ENCODE measurements around the gene KCNG4.
"Not testable (repeated sequence)": the region's sequence is repeated elsewhere in the genome, so short reads cannot be mapped to it uniquely, and the experiment has no call there.

KCNG4 gene

DNA sequence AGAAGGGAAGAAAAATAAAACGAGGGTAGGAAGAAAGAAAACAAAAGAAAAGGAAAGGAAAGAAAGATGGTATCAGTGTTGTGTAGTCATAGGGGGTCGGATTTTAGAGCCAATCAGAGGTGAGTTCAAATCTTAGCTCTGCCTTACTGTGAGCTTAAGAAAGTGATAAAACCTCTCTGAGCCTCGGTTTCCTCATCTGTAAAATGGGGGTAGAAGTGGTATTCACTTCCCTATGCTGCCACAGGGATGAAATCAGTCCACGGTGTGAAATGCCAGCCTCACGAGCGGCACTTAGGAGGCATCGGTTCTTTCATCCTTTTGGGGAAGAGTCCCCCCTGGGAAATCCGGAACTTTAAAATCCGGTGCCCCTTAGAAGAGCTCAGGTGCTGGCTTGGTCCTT, 6.1 kb downstream of the KCNG4 start:
- ATAC-seq (no peak), DNase-seq (no peak)
- Mint-ChIP-seq H3K4me1 (no peaks in the 10 kb centered on the region), H3K4me3 (no peak overlapping the region), H3K27ac (no peak overlapping the region), H3K27me3 (peaks cover 7% of the 10 kb centered on the region), H3K36me3 (ENCODE audit: low read depth) (no peaks in the 10 kb centered on the region), H3K9me3 (no peaks in the 10 kb centered on the region)

DNA sequence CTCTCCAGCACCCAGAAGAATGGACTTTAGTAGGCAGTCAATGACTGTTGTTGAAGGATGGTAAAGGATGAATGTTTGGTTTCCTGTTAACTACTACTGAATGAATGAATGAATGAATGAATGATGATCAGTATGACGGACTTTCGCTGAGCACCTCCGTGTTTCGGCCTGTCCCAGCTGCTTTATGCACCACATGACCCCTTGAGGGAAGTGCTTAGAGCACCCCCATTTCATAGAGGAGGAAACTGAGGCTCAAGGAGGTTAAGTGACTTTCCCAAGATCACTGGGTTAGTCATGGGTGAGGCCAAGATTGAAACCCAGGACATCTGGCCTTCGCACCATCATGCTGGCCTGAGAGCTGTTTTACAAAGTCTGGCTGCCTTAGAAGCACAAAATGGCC, 6.8 kb downstream of the KCNG4 start:
- no peak for DNase-seq
- no peak for ATAC-seq
- H3K4me3 Mint-ChIP-seq = no peak overlapping the region
- no peaks in the 10 kb centered on the region for H3K9me3 Mint-ChIP-seq
- no peaks in the 10 kb centered on the region for H3K36me3 Mint-ChIP-seq (ENCODE audit: low read depth)
- peaks cover 7% of the 10 kb centered on the region for H3K27me3 Mint-ChIP-seq
- no peak overlapping the region for H3K27ac Mint-ChIP-seq
- no peaks in the 10 kb centered on the region for H3K4me1 Mint-ChIP-seq

DNA sequence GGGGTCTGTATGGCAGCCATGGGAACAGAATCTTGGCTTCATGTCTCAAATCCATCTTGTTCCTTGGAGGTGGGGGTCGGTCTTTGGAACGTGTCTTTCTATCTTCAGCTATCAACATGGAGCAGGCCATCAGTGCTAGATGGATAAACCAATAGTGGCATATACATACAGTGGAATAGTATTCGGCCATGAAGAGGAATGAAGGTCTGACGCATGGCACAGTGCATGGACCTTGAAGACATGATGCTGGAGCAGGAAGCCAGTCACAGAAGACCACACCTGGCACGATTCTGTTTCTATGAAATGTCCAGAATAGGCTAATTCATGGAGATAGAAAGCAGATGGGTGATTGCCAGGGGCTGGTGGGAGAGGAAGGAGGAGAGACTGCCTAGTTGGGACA, 7.8 kb downstream of the KCNG4 start:
- no peaks in the 10 kb centered on the region for H3K36me3 Mint-ChIP-seq (ENCODE audit: low read depth)
- ATAC-seq (no peak), DNase-seq (no peak)
- H3K27ac Mint-ChIP-seq = no peak overlapping the region
- no peaks in the 10 kb centered on the region for H3K9me3 Mint-ChIP-seq
- H3K27me3 Mint-ChIP-seq = peaks cover 12% of the 10 kb centered on the region
- H3K4me1 Mint-ChIP-seq = no peaks in the 10 kb centered on the region
- H3K4me3 Mint-ChIP-seq = no peak overlapping the region

DNA sequence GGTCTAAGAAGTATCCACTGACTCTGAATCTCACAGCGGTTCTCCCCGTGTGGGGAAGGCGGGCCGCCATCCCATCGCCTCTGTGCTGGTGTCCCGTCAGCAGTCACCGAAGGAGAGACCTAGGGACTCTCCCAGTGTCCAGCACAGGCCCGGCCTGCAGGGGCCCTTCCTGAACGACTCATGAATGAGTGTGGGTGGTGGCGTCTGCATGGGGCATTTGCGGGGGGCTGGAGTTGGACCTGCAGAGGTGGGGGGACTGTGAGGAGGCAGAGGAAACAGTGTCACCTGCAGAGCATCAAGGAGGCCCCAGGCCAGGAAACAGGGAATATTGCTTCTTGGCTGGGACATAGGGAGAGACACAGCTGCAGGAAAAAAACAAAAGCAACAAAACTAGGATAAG, 10.3 kb downstream of the KCNG4 start:
- ATAC-seq = no peak
- no peaks in the 10 kb centered on the region for H3K36me3 Mint-ChIP-seq (ENCODE audit: low read depth)
- H3K27ac Mint-ChIP-seq = no peak overlapping the region
- H3K9me3 Mint-ChIP-seq = no peaks in the 10 kb centered on the region
- no peak for DNase-seq
- H3K4me3 Mint-ChIP-seq = no peak overlapping the region
- no peaks in the 10 kb centered on the region for H3K4me1 Mint-ChIP-seq
- peaks cover 16% of the 10 kb centered on the region for H3K27me3 Mint-ChIP-seq

DNA sequence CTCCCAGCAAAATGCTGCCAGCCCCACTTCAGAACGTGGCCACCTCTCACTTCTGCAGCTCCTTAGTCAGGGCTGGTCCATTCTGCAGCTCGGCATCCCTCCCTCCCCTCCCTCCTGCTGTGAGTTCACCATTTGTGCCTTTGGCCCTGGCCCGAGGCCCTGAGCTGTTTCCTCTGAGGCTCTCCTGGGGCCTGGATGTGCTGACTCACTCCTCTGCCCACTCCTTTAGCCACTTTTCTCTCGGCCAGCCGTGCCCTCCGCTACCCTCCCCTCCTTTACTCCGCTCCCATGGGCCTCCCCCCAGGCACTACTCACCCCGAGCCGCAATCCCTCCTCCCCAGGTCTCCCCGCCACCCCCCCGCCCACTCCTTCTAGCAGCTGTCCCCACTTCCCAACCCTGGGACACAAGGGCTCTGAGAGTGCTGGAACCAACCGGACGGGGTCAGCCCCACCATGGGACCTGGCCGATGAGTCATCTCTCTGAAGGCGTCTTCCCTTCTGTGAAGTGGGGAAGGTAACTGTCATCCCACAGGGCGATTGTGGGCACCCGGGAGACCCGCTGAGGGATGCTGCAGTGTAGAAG, 11.5 kb downstream of the KCNG4 start:
- ATAC-seq = no peak
- DNase-seq = no peak
- Mint-ChIP-seq H3K27me3 (peaks cover 14% of the 10 kb centered on the region), H3K36me3 (ENCODE audit: low read depth) (no peaks in the 10 kb centered on the region), H3K4me3 (no peak overlapping the region), H3K27ac (no peak overlapping the region), H3K4me1 (no peaks in the 10 kb centered on the region), H3K9me3 (no peaks in the 10 kb centered on the region)

DNA sequence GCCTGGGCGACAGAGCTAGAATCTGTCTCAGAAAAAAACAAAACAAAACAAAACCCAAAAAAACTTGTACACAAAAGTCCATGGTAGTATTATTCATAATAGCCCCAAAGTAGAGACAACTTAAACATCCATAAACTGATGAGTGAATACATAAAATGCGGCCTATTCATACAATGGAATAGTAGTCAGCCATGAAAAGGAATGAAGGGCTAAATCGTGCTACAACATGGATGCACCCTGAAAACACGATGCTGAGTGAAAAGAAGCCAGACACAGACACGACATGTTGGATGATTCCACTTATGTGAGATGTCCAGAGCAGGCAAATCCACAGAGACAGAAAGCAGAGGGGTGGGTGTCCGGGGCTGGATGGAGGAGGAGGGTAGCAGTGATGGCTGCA, 12.3 kb downstream of the KCNG4 start:
- ATAC-seq = no peak
- H3K4me1 Mint-ChIP-seq = no peaks in the 10 kb centered on the region
- no peaks in the 10 kb centered on the region for H3K36me3 Mint-ChIP-seq (ENCODE audit: low read depth)
- DNase-seq = no peak
- no peak overlapping the region for H3K4me3 Mint-ChIP-seq
- H3K9me3 Mint-ChIP-seq = no peaks in the 10 kb centered on the region
- H3K27me3 Mint-ChIP-seq = peaks cover 14% of the 10 kb centered on the region
- no peak overlapping the region for H3K27ac Mint-ChIP-seq

DNA sequence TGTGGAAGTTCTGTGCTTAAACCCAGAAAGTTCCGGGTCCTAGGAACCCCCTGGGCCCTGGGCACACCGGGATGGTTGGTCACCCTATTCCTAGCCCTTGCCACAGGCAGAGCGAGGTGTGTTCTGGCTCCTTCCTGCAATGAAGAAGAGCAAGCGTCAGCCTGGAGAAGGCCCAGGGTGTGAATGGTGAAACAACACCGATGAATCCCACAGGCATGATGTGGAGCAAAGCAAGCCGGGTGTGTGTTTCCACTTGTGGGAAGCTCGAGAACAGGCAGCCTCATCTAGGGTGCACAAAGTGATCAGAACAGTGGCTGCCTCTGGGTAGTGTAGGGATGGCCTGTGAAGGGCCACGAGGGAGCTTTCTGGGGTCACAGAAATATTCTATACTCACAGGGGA, 13.8 kb downstream of the KCNG4 start:
- Mint-ChIP-seq H3K4me1 (no peaks in the 10 kb centered on the region), H3K36me3 (ENCODE audit: low read depth) (no peaks in the 10 kb centered on the region), H3K27me3 (peaks cover 9% of the 10 kb centered on the region), H3K27ac (no peak overlapping the region), H3K4me3 (no peak overlapping the region), H3K9me3 (no peaks in the 10 kb centered on the region)
- no peak for DNase-seq
- ATAC-seq = no peak

DNA sequence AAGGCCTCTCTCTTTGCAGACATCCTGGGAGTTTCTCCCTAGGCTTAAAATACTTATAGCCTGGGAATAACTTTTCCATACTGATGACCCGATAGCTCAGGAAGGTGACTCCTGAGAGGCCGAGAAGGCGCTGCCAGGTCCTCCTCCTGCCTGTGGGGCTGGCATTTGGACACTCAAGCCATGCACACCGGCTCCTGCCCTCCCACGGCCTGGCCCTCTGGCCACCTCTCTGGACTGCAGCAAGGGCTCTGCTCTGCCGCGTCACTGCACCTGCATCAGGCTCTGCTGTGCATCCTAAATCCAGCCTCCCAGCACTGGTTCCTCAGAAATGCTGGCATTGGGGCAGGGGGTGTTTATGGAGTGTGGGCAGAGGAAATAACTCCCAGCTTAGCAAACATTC, 14.2 kb downstream of the KCNG4 start:
- no peak for ATAC-seq
- Mint-ChIP-seq H3K36me3 (ENCODE audit: low read depth) (no peaks in the 10 kb centered on the region), H3K27ac (no peak overlapping the region), H3K4me3 (no peak overlapping the region), H3K27me3 (peaks cover 9% of the 10 kb centered on the region), H3K9me3 (no peaks in the 10 kb centered on the region), H3K4me1 (no peaks in the 10 kb centered on the region)
- no peak for DNase-seq

DNA sequence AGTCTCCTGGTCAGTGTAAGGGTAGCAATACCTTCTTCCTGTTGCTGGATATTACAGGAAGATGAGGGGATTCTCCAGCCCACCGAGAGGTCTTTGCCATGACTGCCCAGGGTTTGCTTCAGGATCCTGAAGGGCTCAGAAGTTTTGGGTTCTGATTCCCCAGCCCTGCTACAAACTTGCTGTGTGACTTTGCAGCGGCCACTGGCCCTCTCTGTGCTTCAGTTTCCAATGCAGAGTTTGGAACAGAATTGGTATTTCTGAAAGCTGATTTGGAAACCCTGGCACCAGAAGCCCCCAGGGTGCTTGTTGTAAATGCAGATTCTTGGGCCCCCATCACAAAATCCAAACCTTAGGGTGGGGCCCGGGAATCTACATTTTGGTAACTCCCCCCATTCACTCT, 14.7 kb downstream of the KCNG4 start:
- DNase-seq (no peak), ATAC-seq (no peak)
- Mint-ChIP-seq H3K4me3 (no peak overlapping the region), H3K27me3 (peaks cover 9% of the 10 kb centered on the region), H3K36me3 (ENCODE audit: low read depth) (no peaks in the 10 kb centered on the region), H3K4me1 (no peaks in the 10 kb centered on the region), H3K27ac (no peak overlapping the region), H3K9me3 (no peaks in the 10 kb centered on the region)

DNA sequence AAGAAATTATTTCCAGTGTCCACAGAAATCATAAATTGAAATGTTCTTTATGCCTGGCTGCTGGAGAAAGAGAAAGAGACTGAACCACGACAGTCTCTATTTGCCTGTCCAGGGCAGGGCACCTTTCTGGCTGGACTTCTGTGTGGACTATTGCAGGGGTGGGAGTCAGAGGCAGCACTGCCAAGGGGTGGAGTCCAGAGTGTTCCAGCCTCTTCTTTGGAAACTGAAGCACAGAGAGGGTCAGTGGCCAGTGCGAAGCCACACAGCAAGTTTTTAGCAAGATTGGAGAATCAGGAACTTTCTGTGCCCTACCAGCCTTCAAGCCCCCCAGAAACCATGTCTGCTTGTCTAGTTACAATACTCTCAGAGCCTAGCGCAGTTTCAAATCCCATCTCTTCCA, 15.3 kb downstream of the KCNG4 start:
- Mint-ChIP-seq H3K4me3 (no peak overlapping the region), H3K27ac (no peak overlapping the region), H3K9me3 (no peaks in the 10 kb centered on the region), H3K4me1 (no peaks in the 10 kb centered on the region), H3K27me3 (peaks cover 9% of the 10 kb centered on the region), H3K36me3 (ENCODE audit: low read depth) (no peaks in the 10 kb centered on the region)
- DNase-seq = no peak
- ATAC-seq = no peak

DNA sequence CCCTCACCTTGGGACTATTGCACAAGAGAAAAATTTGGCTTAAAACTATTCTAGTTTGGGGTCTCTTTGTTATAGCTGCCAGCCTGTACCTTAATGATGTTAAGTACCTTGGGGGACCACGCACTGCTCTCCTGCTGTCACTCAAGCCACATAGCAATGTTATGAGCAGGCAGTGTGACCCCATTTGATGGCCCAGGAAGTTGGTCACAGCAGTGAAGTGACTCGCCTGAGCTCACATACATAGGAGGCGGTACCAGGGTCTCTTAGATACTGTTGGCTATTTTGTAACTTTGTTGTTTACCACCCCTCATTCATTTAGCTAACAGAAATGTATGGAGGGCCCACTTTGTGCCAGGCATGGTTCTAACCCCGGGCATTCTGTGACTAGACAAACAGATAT, 16.4 kb downstream of the KCNG4 start:
- Mint-ChIP-seq H3K27ac (no peak overlapping the region), H3K9me3 (no peaks in the 10 kb centered on the region)

DNA sequence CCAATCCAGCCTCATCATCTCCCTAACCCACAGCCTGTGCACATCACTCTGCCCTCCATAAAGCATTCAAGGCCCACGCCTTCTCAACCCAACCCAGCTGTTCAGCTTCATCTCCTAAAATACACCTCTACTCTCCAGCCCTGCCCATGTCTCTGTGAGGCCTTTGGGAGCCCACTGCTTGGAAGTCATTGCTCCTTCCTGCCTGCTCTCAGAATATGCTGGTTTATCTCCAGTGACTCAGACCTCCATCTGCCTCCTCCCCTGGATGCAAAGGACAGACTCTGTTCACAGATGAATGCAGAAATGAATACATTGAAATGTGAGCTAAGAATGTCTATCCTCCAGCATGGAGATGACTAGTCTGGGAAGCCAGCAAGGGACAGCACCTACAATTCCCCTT, 19.0 kb downstream of the KCNG4 start:
- Mint-ChIP-seq H3K27me3 (no peaks in the 10 kb centered on the region), H3K4me1 (no peaks in the 10 kb centered on the region), H3K36me3 (ENCODE audit: low read depth) (no peaks in the 10 kb centered on the region), H3K9me3 (no peaks in the 10 kb centered on the region), H3K4me3 (no peak overlapping the region), H3K27ac (no peak overlapping the region)
- ATAC-seq (no peak), DNase-seq (no peak)

More for the DNA sequence above, 16.4 kb downstream of the KCNG4 start:
- H3K27me3 Mint-ChIP-seq = peaks cover 9% of the 10 kb centered on the region
- ATAC-seq = no peak
- no peaks in the 10 kb centered on the region for H3K4me1 Mint-ChIP-seq
- H3K36me3 Mint-ChIP-seq (ENCODE audit: low read depth) = no peaks in the 10 kb centered on the region
- DNase-seq = no peak
- H3K4me3 Mint-ChIP-seq = no peak overlapping the region

DNA sequence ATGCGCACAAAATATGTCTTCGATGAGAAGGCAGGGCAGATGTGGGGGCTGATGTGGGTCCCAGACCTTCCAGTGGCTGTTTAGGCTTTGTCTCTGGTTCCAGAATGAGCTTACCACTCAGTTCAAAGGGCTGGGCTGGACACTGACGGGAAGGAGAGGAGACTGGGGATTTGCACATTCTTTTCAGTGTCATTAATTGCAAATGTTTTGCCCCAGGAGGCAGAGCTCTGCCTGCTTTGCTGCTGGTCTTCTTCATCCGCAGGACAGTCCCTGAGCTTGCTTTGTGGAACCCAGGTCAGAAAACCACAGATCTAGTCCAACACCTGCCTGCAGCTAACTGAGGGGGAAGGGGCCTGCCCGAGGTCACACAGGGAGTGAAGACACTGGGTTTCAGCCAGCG, 20.9 kb downstream of the KCNG4 start:
- Mint-ChIP-seq H3K36me3 (ENCODE audit: low read depth) (no peaks in the 10 kb centered on the region), H3K4me1 (no peaks in the 10 kb centered on the region), H3K4me3 (no peak overlapping the region), H3K9me3 (no peaks in the 10 kb centered on the region), H3K27ac (no peak overlapping the region), H3K27me3 (no peaks in the 10 kb centered on the region)
- DNase-seq (no peak), ATAC-seq (no peak)

DNA sequence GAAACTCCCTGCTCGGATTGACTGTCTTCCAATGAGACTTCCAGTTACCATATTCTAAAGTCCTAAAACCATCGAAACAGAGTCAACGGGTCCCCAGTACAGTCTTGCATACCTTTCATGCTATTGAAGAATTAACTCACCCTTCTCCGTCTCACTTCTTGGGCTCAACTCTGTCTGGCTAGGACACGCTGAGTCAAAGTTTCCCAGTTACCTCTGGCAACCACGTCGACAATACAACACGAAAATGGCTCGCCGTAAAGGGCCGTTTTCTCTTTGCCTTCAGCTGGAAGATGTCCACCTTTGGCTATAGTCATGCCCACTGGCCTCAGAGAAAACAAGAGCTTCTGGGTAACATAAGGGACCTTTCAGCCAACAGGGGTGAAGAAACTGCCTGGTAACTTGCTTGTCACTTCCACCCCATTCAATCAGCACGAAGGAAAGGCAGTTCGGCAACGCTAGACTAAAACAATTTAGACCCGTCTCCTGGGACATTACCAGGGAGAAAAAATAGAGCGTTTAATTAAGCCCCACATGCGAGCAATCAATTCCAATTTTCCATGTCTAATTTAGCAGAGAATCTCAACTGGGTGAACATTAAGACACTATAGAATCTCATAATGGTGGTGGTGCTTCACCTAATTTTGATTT, 21.5 kb downstream of the KCNG4 start:
- no peaks in the 10 kb centered on the region for H3K36me3 Mint-ChIP-seq (ENCODE audit: low read depth)
- no peak overlapping the region for H3K27ac Mint-ChIP-seq
- no peaks in the 10 kb centered on the region for H3K27me3 Mint-ChIP-seq

DNA sequence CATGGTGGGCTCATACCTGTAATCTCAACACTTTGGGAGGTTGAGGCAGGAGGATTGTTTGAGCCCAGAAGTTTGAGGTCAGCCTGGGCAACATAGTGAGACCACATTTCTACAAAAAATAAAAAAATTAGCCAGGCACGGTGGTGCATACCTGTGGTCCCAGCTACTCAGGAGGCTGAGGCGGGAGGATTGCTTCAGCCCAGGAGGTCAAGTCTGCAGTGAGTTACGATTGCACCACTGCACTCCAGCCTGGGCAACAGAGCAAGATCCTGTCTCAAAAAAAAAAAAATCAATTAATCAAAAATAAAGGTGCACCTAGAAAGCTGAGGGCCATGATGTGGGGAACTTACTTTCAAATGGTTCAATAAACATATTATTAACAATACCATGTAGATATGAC, 23.7 kb downstream of the KCNG4 start:
- not testable (repeated sequence) for ATAC-seq; H3K4me3 Mint-ChIP-seq; H3K9me3 Mint-ChIP-seq; H3K27me3 Mint-ChIP-seq; H3K36me3 Mint-ChIP-seq (ENCODE audit: low read depth); DNase-seq; H3K27ac Mint-ChIP-seq; H3K4me1 Mint-ChIP-seq

More for the DNA sequence above, 21.5 kb downstream of the KCNG4 start:
- H3K4me1 Mint-ChIP-seq = no peaks in the 10 kb centered on the region
- DNase-seq = no peak
- H3K9me3 Mint-ChIP-seq = no peaks in the 10 kb centered on the region
- no peak overlapping the region for H3K4me3 Mint-ChIP-seq
- no peak for ATAC-seq

DNA sequence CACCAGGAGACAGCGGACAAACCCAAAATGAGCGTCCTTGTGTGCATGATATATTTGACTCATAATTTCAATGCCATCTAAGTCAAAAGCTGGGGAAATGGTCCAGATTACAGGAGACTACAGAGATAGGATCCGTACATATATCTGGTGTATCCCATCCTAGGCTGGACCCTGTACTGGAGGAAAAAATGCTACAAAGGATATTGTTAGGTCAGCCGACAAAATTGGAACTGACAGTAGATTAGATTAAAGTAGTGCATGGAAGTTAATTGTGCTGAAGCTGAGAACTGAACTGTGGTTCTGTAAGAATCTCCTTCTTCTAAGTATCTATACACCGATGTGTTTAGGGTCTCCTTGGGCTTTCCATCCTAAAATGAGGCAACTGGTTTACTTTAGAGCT, 24.3 kb downstream of the KCNG4 start:
- no peaks in the 10 kb centered on the region for H3K27me3 Mint-ChIP-seq
- H3K36me3 Mint-ChIP-seq (ENCODE audit: low read depth) = no peaks in the 10 kb centered on the region
- no peaks in the 10 kb centered on the region for H3K9me3 Mint-ChIP-seq
- DNase-seq = no peak
- no peak overlapping the region for H3K4me3 Mint-ChIP-seq
- H3K4me1 Mint-ChIP-seq = no peaks in the 10 kb centered on the region
- no peak for ATAC-seq
- H3K27ac Mint-ChIP-seq = no peak overlapping the region

Data from activated naive CD8-positive, alpha-beta T cell treated with anti-CD3 and anti-CD28 coated beads, Interleukin-2, amount 50 U/mL, for 24 hours (primary cell).